ENCODE data around the gene NUDT22. TPM values are rescaled to one million over a fixed set of nuclear protein-coding genes. Genes with fewer than 3 reads are reported as not detected.

The NUDT22 gene
- total RNA-seq, 1 donor from 2014 or later = 47.9 TPM

DNA sequence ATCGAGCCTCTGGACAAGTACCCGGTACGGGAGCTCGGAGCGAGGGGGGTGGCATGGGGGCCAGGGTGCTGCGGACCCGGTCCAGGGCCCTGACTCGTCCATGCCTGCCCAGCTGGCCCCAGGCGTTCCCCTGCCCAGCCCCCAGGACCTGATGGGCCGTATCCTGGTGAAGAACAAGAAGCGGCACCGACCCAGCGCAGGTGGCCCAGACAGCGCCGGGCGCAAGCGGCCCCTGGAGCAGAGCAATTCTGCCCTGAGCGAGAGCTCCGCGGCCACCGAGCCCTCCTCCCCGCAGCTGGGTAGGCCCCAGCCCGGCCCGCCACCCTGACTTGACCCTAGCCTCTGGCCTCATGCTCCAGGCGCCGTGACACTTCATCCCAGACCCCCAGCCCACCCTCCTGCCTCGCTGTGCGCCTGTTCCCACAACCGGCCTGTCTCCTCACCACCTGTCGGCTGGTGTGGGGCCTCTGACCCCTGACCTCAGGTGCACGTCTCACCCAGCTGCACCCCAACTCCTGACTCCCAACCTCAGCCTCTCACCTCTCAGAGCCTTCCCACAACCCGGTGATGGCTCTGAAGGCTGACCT, 33.0 kb downstream of the NUDT22 start:
- Mint-ChIP-seq H3K27me3 (no peaks in the 10 kb centered on the region), H3K4me3 (no peak overlapping the region), H3K9me3 (no peaks in the 10 kb centered on the region), H3K27ac (no peak overlapping the region), H3K4me1 (ENCODE audit: unreplicated experiment) (peaks cover under 1% of the 10 kb centered on the region), H3K36me3 (peaks cover 11% of the 10 kb centered on the region)
- TF ChIP-seq, protein P1, sequence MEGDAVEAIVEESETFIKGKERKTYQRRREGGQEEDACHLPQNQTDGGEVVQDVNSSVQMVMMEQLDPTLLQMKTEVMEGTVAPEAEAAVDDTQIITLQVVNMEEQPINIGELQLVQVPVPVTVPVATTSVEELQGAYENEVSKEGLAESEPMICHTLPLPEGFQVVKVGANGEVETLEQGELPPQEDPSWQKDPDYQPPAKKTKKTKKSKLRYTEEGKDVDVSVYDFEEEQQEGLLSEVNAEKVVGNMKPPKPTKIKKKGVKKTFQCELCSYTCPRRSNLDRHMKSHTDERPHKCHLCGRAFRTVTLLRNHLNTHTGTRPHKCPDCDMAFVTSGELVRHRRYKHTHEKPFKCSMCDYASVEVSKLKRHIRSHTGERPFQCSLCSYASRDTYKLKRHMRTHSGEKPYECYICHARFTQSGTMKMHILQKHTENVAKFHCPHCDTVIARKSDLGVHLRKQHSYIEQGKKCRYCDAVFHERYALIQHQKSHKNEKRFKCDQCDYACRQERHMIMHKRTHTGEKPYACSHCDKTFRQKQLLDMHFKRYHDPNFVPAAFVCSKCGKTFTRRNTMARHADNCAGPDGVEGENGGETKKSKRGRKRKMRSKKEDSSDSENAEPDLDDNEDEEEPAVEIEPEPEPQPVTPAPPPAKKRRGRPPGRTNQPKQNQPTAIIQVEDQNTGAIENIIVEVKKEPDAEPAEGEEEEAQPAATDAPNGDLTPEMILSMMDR (conservative IDR thresholded peaks at IDR 0.05) = no peak
- no peak for DNase-seq (ENCODE audit: extremely low spot score, unreplicated experiment)

DNA sequence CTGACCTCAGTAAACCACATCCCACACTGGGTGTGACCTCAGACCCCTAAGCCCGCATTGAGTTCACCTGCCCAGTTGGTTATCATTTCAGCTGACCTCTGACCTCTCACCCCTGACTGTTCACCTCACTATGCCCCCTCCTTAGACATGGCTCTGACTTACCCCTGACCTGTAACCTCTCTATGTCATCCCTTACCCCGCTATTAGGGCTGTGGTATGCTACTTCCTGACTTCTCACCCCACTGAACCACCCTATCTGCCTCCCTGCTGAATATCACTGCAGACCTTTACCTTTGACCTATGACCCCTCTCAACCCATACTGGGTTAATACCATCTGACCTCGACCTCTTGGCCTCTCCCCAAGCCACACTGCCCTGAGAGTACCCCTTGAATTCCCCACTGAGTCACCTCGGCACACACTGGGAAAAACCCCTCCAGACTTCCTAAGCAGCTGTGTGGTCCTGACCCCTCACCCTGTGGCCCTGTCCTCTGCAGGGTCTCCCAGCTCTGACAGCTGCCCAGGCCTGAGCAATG, 33.5 kb downstream of the NUDT22 start:
- peaks cover 11% of the 10 kb centered on the region for H3K36me3 Mint-ChIP-seq
- no peaks in the 10 kb centered on the region for H3K27me3 Mint-ChIP-seq

DNA sequence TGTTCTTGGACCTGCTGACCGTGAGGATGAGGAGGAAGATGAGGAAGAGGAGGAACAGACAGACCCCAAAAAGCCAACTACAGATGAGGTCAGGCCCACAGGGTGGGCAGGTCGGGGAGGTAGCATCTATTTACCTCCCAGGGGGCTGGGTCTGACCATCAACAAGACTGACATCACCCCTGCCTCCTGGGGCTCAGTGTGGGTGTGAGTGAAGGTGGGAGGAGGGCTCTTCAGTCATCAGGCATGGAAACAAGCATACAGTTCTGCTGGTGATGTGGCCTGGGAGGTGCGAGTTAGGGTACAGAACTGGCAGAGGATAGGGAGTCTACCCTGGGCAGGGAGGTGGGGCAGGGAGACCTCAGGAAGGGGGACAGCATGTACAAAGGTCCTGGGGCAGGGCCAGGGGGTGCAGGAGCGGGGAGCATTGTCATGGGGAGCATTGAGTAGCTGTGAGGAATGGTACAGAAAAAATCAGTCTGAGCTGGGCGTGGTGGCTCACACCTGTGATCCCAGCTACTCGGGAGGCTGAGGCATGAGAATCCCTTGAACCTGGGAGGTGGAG, 34.2 kb downstream of the NUDT22 start:
- H3K36me3 Mint-ChIP-seq = peaks cover 11% of the 10 kb centered on the region
- H3K4me3 Mint-ChIP-seq = no peak overlapping the region

More for the DNA sequence above, 33.5 kb downstream of the NUDT22 start:
- DNase-seq (ENCODE audit: extremely low spot score, unreplicated experiment) = no peak
- Mint-ChIP-seq H3K4me1 (ENCODE audit: unreplicated experiment) (no peaks in the 10 kb centered on the region), H3K4me3 (no peak overlapping the region), H3K27ac (no peak overlapping the region), H3K9me3 (no peaks in the 10 kb centered on the region)
- TF ChIP-seq, protein P1 (conservative IDR thresholded peaks at IDR 0.05) = no peak

DNA sequence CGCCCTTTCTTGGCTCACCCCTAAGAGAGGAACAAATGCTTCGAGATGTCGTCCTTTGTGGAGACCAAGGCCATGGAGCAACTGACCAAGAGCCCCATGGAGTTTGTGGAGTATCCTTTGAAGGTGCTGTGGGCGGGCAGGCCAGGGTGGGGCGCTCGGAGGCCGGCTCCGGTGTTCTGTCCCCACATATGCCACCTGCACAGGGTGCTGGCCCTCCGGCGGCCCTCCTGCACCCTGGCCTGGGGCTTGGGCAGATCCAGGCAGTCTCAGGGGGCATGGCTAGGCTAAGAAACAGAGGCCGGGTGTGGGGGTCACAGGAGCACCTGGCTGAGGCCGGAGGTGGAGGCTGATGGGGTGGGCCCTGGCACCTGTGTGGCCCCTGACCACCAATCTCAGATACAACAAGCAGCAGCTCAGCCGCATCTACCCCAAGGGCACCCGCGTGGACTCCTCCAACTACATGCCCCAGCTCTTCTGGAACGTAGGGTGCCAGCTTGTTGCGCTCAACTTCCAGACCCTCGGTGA, 35.5 kb downstream of the NUDT22 start:
- Mint-ChIP-seq H3K27ac (no peak overlapping the region), H3K4me1 (ENCODE audit: unreplicated experiment) (no peaks in the 10 kb centered on the region), H3K27me3 (no peaks in the 10 kb centered on the region), H3K9me3 (no peaks in the 10 kb centered on the region), H3K4me3 (no peak overlapping the region), H3K36me3 (peaks cover 11% of the 10 kb centered on the region)
- DNase-seq (ENCODE audit: extremely low spot score, unreplicated experiment) = no peak
- TF ChIP-seq, protein P1 (conservative IDR thresholded peaks at IDR 0.05) = no peak

More for the DNA sequence above, 34.2 kb downstream of the NUDT22 start:
- TF ChIP-seq, protein P1 (conservative IDR thresholded peaks at IDR 0.05) = no peak
- Mint-ChIP-seq H3K27me3 (no peaks in the 10 kb centered on the region), H3K9me3 (no peaks in the 10 kb centered on the region), H3K4me1 (ENCODE audit: unreplicated experiment) (no peaks in the 10 kb centered on the region), H3K27ac (no peak overlapping the region)
- DNase-seq (ENCODE audit: extremely low spot score, unreplicated experiment) = no peak

DNA sequence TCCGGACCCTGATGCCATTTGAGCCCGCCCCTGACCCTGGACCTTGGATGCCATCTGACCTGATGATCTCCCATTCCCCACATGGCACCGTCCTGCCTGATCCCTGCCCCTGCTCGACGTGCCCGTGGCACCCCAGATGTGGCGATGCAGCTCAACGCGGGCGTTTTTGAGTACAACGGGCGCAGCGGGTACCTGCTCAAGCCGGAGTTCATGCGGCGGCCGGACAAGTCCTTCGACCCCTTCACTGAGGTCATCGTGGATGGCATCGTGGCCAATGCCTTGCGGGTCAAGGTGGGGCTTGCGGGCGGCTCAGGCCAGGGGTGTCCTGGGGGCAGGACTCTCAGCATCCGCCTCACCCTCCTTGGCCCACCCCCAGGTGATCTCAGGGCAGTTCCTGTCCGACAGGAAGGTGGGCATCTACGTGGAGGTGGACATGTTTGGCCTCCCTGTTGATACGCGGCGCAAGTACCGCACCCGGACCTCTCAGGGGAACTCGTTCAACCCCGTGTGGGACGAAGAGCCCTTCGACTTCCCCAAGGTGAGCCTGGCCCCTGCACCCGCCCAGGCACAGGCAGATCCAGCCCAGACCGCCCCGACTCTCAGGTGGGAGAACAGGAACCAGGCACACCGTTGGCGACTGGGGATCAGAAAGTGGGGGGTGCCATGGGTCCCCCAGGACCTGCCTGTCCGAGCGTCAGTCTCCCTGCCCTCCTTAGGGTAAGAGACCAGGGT, 36.4 kb downstream of the NUDT22 start:
- H3K27me3 Mint-ChIP-seq = no peaks in the 10 kb centered on the region
- no peak overlapping the region for H3K27ac Mint-ChIP-seq
- H3K4me3 Mint-ChIP-seq = no peak overlapping the region
- no peak for DNase-seq (ENCODE audit: extremely low spot score, unreplicated experiment)
- H3K9me3 Mint-ChIP-seq = no peaks in the 10 kb centered on the region
- TF ChIP-seq, protein P1 (conservative IDR thresholded peaks at IDR 0.05) = no peak
- H3K4me1 Mint-ChIP-seq (ENCODE audit: unreplicated experiment) = no peaks in the 10 kb centered on the region
- H3K36me3 Mint-ChIP-seq = peaks cover 11% of the 10 kb centered on the region
